ENCODE results near the gene JSRP1. TPM values are rescaled to one million over a fixed set of nuclear protein-coding genes. Genes with fewer than 3 reads are reported as not detected.

Gene JSRP1
- polyA plus RNA-seq, 1 donor from 2014 or later, result 1.4 TPM

GRCh38 chr19:2277138-2277537, 20.9 kb upstream of the JSRP1 start (continued):
- no peak for TF ChIP-seq MXI1 (conservative IDR thresholded peaks at IDR 0.05; ENCODE audit: poor library complexity, severe bottlenecking)

GRCh38 chr19:2276429-2276986, 20.3 kb upstream of the JSRP1 start:
- Histone ChIP-seq H3K27ac (ENCODE audit: low read length) (no peak overlapping the region), H3K9ac (ENCODE audit: low read length) (no peak overlapping the region), H3K27me3 (ENCODE audit: insufficient read depth, low read depth, low read length) (no peaks in the 10 kb centered on the region), H4K20me1 (ENCODE audit: insufficient read depth) (peaks cover 23% of the 10 kb centered on the region), H2AFZ (ENCODE audit: low read depth, low read length) (no peak overlapping the region), H3F3A (ENCODE audit: insufficient read depth, low read length, poor library complexity, severe bottlenecking) (peaks cover 4% of the 10 kb centered on the region), H3K4me3 (ENCODE audit: low read length) (no peak overlapping the region), H3K36me3 (ENCODE audit: insufficient read depth, low read length) (no peaks in the 10 kb centered on the region), H3K9me2 (ENCODE audit: insufficient read depth, low read length) (no peaks in the 10 kb centered on the region), H3K79me2 (replicated peaks; ENCODE audit: insufficient read depth, low read length) (peaks cover 25% of the 10 kb centered on the region), H3K4me2 (ENCODE audit: low read length) (no peak overlapping the region), H3K9me3 (ENCODE audit: low read length) (no peaks in the 10 kb centered on the region)
- no peak for TF ChIP-seq REST (IDR thresholded peaks at IDR 0.05; ENCODE audit: borderline replicate concordance)
- TF ChIP-seq EZH2 (IDR thresholded peaks at IDR 0.05; ENCODE audit: borderline replicate concordance, insufficient read depth, low read length, poor library complexity, severe bottlenecking), result no peak
- no peak for TF ChIP-seq CTCF (IDR thresholded peaks at IDR 0.05; ENCODE audit: poor library complexity, severe bottlenecking)

GRCh38 chr19:2275588-2276428, 19.6 kb upstream of the JSRP1 start:
- TF ChIP-seq EZH2 (IDR thresholded peaks at IDR 0.05; ENCODE audit: borderline replicate concordance, insufficient read depth, low read length, poor library complexity, severe bottlenecking), result no peak
- TF ChIP-seq MXI1 (conservative IDR thresholded peaks at IDR 0.05; ENCODE audit: poor library complexity, severe bottlenecking), result no peak
- TF ChIP-seq POLR2AphosphoS5 (IDR thresholded peaks at IDR 0.05), result no peak
- no peak for TF ChIP-seq EP300 (conservative IDR thresholded peaks at IDR 0.05; ENCODE audit: poor library complexity, severe bottlenecking)
- TF ChIP-seq SMC3 (conservative IDR thresholded peaks at IDR 0.05; ENCODE audit: poor library complexity), result no peak
- TF ChIP-seq CTCF (IDR thresholded peaks at IDR 0.05; ENCODE audit: poor library complexity, severe bottlenecking), result no peak
- TF ChIP-seq REST (IDR thresholded peaks at IDR 0.05; ENCODE audit: borderline replicate concordance), result no peak
- no peak for TF ChIP-seq TAF1 (IDR thresholded peaks at IDR 0.05; ENCODE audit: low read depth)
- TF ChIP-seq RAD21 (conservative IDR thresholded peaks at IDR 0.05), result no peak
- Histone ChIP-seq H3K9me3 (ENCODE audit: low read length) (no peaks in the 10 kb centered on the region), H3F3A (ENCODE audit: insufficient read depth, low read length, poor library complexity, severe bottlenecking) (peaks cover 4% of the 10 kb centered on the region), H3K27me3 (ENCODE audit: insufficient read depth, low read depth, low read length) (no peaks in the 10 kb centered on the region), H3K9me2 (ENCODE audit: insufficient read depth, low read length) (no peaks in the 10 kb centered on the region), H3K36me3 (ENCODE audit: insufficient read depth, low read length) (no peaks in the 10 kb centered on the region), H2AFZ (ENCODE audit: low read depth, low read length) (no peak overlapping the region), H3K4me3 (ENCODE audit: low read length) (no peak overlapping the region), H3K4me2 (ENCODE audit: low read length) (no peak overlapping the region), H3K79me2 (replicated peaks; ENCODE audit: insufficient read depth, low read length) (peaks cover 32% of the 10 kb centered on the region), H3K27ac (ENCODE audit: low read length) (no peak overlapping the region), H3K9ac (ENCODE audit: low read length) (no peak overlapping the region), H4K20me1 (ENCODE audit: insufficient read depth) (peaks cover 30% of the 10 kb centered on the region)

Data from neural cell (in vitro differentiated cells).